Kidney glomerular epithelial cell (primary cell): Measurements from ENCODE around the gene PSMB8.

Source experiments
- DNase-seq: peaks from one replicate; lab custom pipeline; 2025; lab: John Stamatoyannopoulos, UW

The PSMB8 gene

GRCh38 chr6:32792901-32793435 lies 50.9 kb downstream of the PSMB8 start:
- no peak for DNase-seq
